ENCODE data around the gene CYP27B1.

CYP27B1 gene

GRCh38 chr12:57779736-57780135, 12.9 kb upstream of the CYP27B1 start:
- no peak for DNase-seq
- H3K23ac ChIP-seq (ENCODE audit: low read length): no peak overlapping the region
- no peak overlapping the region for H3K18ac ChIP-seq (ENCODE audit: low read length)
- H2BK15ac ChIP-seq (replicated peaks; ENCODE audit: low read depth): no peak overlapping the region
- no peak overlapping the region for H3K27ac ChIP-seq (ENCODE audit: low read depth, low read length)
- H3K79me1 ChIP-seq (ENCODE audit: low read length): peaks cover 5% of the 10 kb centered on the region
- no peaks in the 10 kb centered on the region for H3K27me3 ChIP-seq (ENCODE audit: insufficient read depth, low read length, poor library complexity)
- H4K8ac ChIP-seq (ENCODE audit: low read depth, low read length): no peak overlapping the region
- no peak overlapping the region for H3K9ac ChIP-seq (ENCODE audit: low read length)
- H3K4ac ChIP-seq (ENCODE audit: low read depth, low read length): no peak overlapping the region
- no peak overlapping the region for H3K4me2 ChIP-seq (ENCODE audit: low read length)
- no peak overlapping the region for H2BK5ac ChIP-seq (ENCODE audit: low read length)
- no CpG with 5 or more reads among the region's 1 CpG for WGBS (ENCODE audit: extremely low coverage, insufficient coverage, low lambda C conversion rate)
- no peak overlapping the region for H3K4me3 ChIP-seq (ENCODE audit: low read length)
- no peaks in the 10 kb centered on the region for H3K36me3 ChIP-seq (ENCODE audit: control insufficient read depth, insufficient read depth, low read length)
- H4K5ac ChIP-seq (ENCODE audit: low read length): no peak overlapping the region
- H2BK120ac ChIP-seq (ENCODE audit: low read depth, low read length): no peak overlapping the region
- no peak overlapping the region for H2AK5ac ChIP-seq (ENCODE audit: low read length)
- H3K4me1 ChIP-seq (ENCODE audit: control insufficient read depth, low read depth, low read length): no peaks in the 10 kb centered on the region
- no peak overlapping the region for H3K56ac ChIP-seq (ENCODE audit: low read length)
- H3K79me2 ChIP-seq (ENCODE audit: control insufficient read depth, insufficient read depth, low read length): peaks cover 8% of the 10 kb centered on the region

GRCh38 chr12:57777911-57778310, 11.0 kb upstream of the CYP27B1 start:
- H3K36me3 ChIP-seq (ENCODE audit: control insufficient read depth, insufficient read depth, low read length): no peaks in the 10 kb centered on the region
- no peaks in the 10 kb centered on the region for H3K27me3 ChIP-seq (ENCODE audit: insufficient read depth, low read length, poor library complexity)
- no peaks in the 10 kb centered on the region for H3K4me1 ChIP-seq (ENCODE audit: control insufficient read depth, low read depth, low read length)
- no peak overlapping the region for H2AK5ac ChIP-seq (ENCODE audit: low read length)
- H3K4me3 ChIP-seq (ENCODE audit: low read length): no peak overlapping the region
- no peak overlapping the region for H3K9ac ChIP-seq (ENCODE audit: low read length)
- peaks cover 3% of the 10 kb centered on the region for H3K79me2 ChIP-seq (ENCODE audit: control insufficient read depth, insufficient read depth, low read length)
- no peak overlapping the region for H2BK5ac ChIP-seq (ENCODE audit: low read length)
- H2BK120ac ChIP-seq (ENCODE audit: low read depth, low read length): no peak overlapping the region
- H2BK15ac ChIP-seq (replicated peaks; ENCODE audit: low read depth): no peak overlapping the region
- H3K27ac ChIP-seq (ENCODE audit: low read depth, low read length): no peak overlapping the region
- no peak overlapping the region for H3K4me2 ChIP-seq (ENCODE audit: low read length)
- H3K79me1 ChIP-seq (ENCODE audit: low read length): peaks cover 1% of the 10 kb centered on the region
- no peak for DNase-seq
- H3K18ac ChIP-seq (ENCODE audit: low read length): no peak overlapping the region
- H4K5ac ChIP-seq (ENCODE audit: low read length): no peak overlapping the region
- WGBS (ENCODE audit: extremely low coverage, insufficient coverage, low lambda C conversion rate): no CpG with 5 or more reads among the region's 7 CpGs
- H3K4ac ChIP-seq (ENCODE audit: low read depth, low read length): no peak overlapping the region
- no peak overlapping the region for H3K56ac ChIP-seq (ENCODE audit: low read length)
- no peak overlapping the region for H3K23ac ChIP-seq (ENCODE audit: low read length)
- no peak overlapping the region for H4K8ac ChIP-seq (ENCODE audit: low read depth, low read length)

GRCh38 chr12:57777367-57777766, 10.5 kb upstream of the CYP27B1 start:
- H2BK5ac ChIP-seq (ENCODE audit: low read length): no peak overlapping the region
- no peak overlapping the region for H4K5ac ChIP-seq (ENCODE audit: low read length)

GRCh38 chr12:57776247-57776587, 9.3 kb upstream of the CYP27B1 start:
- WGBS (ENCODE audit: extremely low coverage, insufficient coverage, low lambda C conversion rate): no CpG with 5 or more reads among the region's 2 CpGs
- Histone ChIP-seq H3K23ac (ENCODE audit: low read length) (no peak overlapping the region), H2AK5ac (ENCODE audit: low read length) (no peak overlapping the region), H3K79me2 (ENCODE audit: control insufficient read depth, insufficient read depth, low read length) (peaks cover 2% of the 10 kb centered on the region), H3K18ac (ENCODE audit: low read length) (no peak overlapping the region), H3K27me3 (ENCODE audit: insufficient read depth, low read length, poor library complexity) (no peaks in the 10 kb centered on the region), H3K79me1 (ENCODE audit: low read length) (peaks cover 3% of the 10 kb centered on the region), H3K56ac (ENCODE audit: low read length) (no peak overlapping the region), H3K9ac (ENCODE audit: low read length) (no peak overlapping the region), H2BK120ac (ENCODE audit: low read depth, low read length) (no peak overlapping the region), H3K4me3 (ENCODE audit: low read length) (no peak overlapping the region), H3K4me1 (ENCODE audit: control insufficient read depth, low read depth, low read length) (no peaks in the 10 kb centered on the region), H3K27ac (ENCODE audit: low read depth, low read length) (no peak overlapping the region), H3K4ac (ENCODE audit: low read depth, low read length) (no peak overlapping the region), H2BK5ac (ENCODE audit: low read length) (no peak overlapping the region), H4K5ac (ENCODE audit: low read length) (no peak overlapping the region), H3K4me2 (ENCODE audit: low read length) (no peak overlapping the region), H4K8ac (ENCODE audit: low read depth, low read length) (no peak overlapping the region), H3K36me3 (ENCODE audit: control insufficient read depth, insufficient read depth, low read length) (no peaks in the 10 kb centered on the region), H2BK15ac (replicated peaks; ENCODE audit: low read depth) (no peak overlapping the region)
- no peak for DNase-seq

More at GRCh38 chr12:57777367-57777766, 10.5 kb upstream of the CYP27B1 start:
- no peak overlapping the region for H3K9ac ChIP-seq (ENCODE audit: low read length)
- no CpG with 5 or more reads among the region's 7 CpGs for WGBS (ENCODE audit: extremely low coverage, insufficient coverage, low lambda C conversion rate)
- no peak overlapping the region for H3K56ac ChIP-seq (ENCODE audit: low read length)
- H2BK15ac ChIP-seq (replicated peaks; ENCODE audit: low read depth): no peak overlapping the region
- H3K4me2 ChIP-seq (ENCODE audit: low read length): no peak overlapping the region
- DNase-seq: no peak
- no peaks in the 10 kb centered on the region for H3K4me1 ChIP-seq (ENCODE audit: control insufficient read depth, low read depth, low read length)
- no peaks in the 10 kb centered on the region for H3K27me3 ChIP-seq (ENCODE audit: insufficient read depth, low read length, poor library complexity)
- no peak overlapping the region for H3K4me3 ChIP-seq (ENCODE audit: low read length)
- no peaks in the 10 kb centered on the region for H3K79me1 ChIP-seq (ENCODE audit: low read length)
- no peak overlapping the region for H3K23ac ChIP-seq (ENCODE audit: low read length)
- H2BK120ac ChIP-seq (ENCODE audit: low read depth, low read length): no peak overlapping the region
- no peak overlapping the region for H4K8ac ChIP-seq (ENCODE audit: low read depth, low read length)
- H3K36me3 ChIP-seq (ENCODE audit: control insufficient read depth, insufficient read depth, low read length): no peaks in the 10 kb centered on the region
- H3K27ac ChIP-seq (ENCODE audit: low read depth, low read length): no peak overlapping the region
- H2AK5ac ChIP-seq (ENCODE audit: low read length): no peak overlapping the region
- no peak overlapping the region for H3K4ac ChIP-seq (ENCODE audit: low read depth, low read length)
- H3K79me2 ChIP-seq (ENCODE audit: control insufficient read depth, insufficient read depth, low read length): no peaks in the 10 kb centered on the region
- no peak overlapping the region for H3K18ac ChIP-seq (ENCODE audit: low read length)

GRCh38 chr12:57775563-57776246, 8.8 kb upstream of the CYP27B1 start:
- H3K27ac ChIP-seq (ENCODE audit: low read depth, low read length): no peak overlapping the region
- no peaks in the 10 kb centered on the region for H3K27me3 ChIP-seq (ENCODE audit: insufficient read depth, low read length, poor library complexity)
- peak; percentile 39 for DNase-seq
- no peak overlapping the region for H3K4ac ChIP-seq (ENCODE audit: low read depth, low read length)
- no peak overlapping the region for H3K4me2 ChIP-seq (ENCODE audit: low read length)
- peaks cover 3% of the 10 kb centered on the region for H3K79me2 ChIP-seq (ENCODE audit: control insufficient read depth, insufficient read depth, low read length)
- no peak overlapping the region for H3K4me3 ChIP-seq (ENCODE audit: low read length)
- no peak overlapping the region for H2BK15ac ChIP-seq (replicated peaks; ENCODE audit: low read depth)
- no peak overlapping the region for H3K56ac ChIP-seq (ENCODE audit: low read length)
- H3K36me3 ChIP-seq (ENCODE audit: control insufficient read depth, insufficient read depth, low read length): no peaks in the 10 kb centered on the region
- no peak overlapping the region for H3K18ac ChIP-seq (ENCODE audit: low read length)
- H3K4me1 ChIP-seq (ENCODE audit: control insufficient read depth, low read depth, low read length): no peaks in the 10 kb centered on the region
- no CpG with 5 or more reads among the region's 4 CpGs for WGBS (ENCODE audit: extremely low coverage, insufficient coverage, low lambda C conversion rate)
- no peak overlapping the region for H2BK5ac ChIP-seq (ENCODE audit: low read length)
- H4K8ac ChIP-seq (ENCODE audit: low read depth, low read length): no peak overlapping the region
- H3K79me1 ChIP-seq (ENCODE audit: low read length): peaks cover 5% of the 10 kb centered on the region
- H3K9ac ChIP-seq (ENCODE audit: low read length): no peak overlapping the region
- H2AK5ac ChIP-seq (ENCODE audit: low read length): no peak overlapping the region
- H2BK120ac ChIP-seq (ENCODE audit: low read depth, low read length): no peak overlapping the region
- no peak overlapping the region for H4K5ac ChIP-seq (ENCODE audit: low read length)
- no peak overlapping the region for H3K23ac ChIP-seq (ENCODE audit: low read length)

GRCh38 chr12:57775044-57775443, 8.2 kb upstream of the CYP27B1 start:
- peaks cover 8% of the 10 kb centered on the region for H3K79me1 ChIP-seq (ENCODE audit: low read length)
- H2AK5ac ChIP-seq (ENCODE audit: low read length): no peak overlapping the region
- H3K18ac ChIP-seq (ENCODE audit: low read length): no peak overlapping the region
- H3K23ac ChIP-seq (ENCODE audit: low read length): no peak overlapping the region
- H2BK15ac ChIP-seq (replicated peaks; ENCODE audit: low read depth): no peak overlapping the region
- H3K56ac ChIP-seq (ENCODE audit: low read length): no peak overlapping the region
- H2BK120ac ChIP-seq (ENCODE audit: low read depth, low read length): no peak overlapping the region
- H3K4me2 ChIP-seq (ENCODE audit: low read length): no peak overlapping the region
- H3K36me3 ChIP-seq (ENCODE audit: control insufficient read depth, insufficient read depth, low read length): no peaks in the 10 kb centered on the region
- no peak overlapping the region for H3K4ac ChIP-seq (ENCODE audit: low read depth, low read length)
- no peak overlapping the region for H3K9ac ChIP-seq (ENCODE audit: low read length)
- H3K4me1 ChIP-seq (ENCODE audit: control insufficient read depth, low read depth, low read length): no peaks in the 10 kb centered on the region
- no peak overlapping the region for H4K5ac ChIP-seq (ENCODE audit: low read length)
- DNase-seq: no peak
- H3K4me3 ChIP-seq (ENCODE audit: low read length): no peak overlapping the region
- no peak overlapping the region for H3K27ac ChIP-seq (ENCODE audit: low read depth, low read length)
- H3K27me3 ChIP-seq (ENCODE audit: insufficient read depth, low read length, poor library complexity): no peaks in the 10 kb centered on the region
- no peak overlapping the region for H4K8ac ChIP-seq (ENCODE audit: low read depth, low read length)
- H2BK5ac ChIP-seq (ENCODE audit: low read length): no peak overlapping the region
- peaks cover 3% of the 10 kb centered on the region for H3K79me2 ChIP-seq (ENCODE audit: control insufficient read depth, insufficient read depth, low read length)
- WGBS (ENCODE audit: extremely low coverage, insufficient coverage, low lambda C conversion rate): no CpG with 5 or more reads among the region's 3 CpGs

Data from mesendoderm (in vitro differentiated cells).